OCI-LY7 (cell line): ENCODE data around the gene GLB1L3. TPM values are rescaled to one million over a fixed set of nuclear protein-coding genes. Genes with fewer than 3 reads are reported as not detected.

Experiments
- BruUV-seq: library from RNA; stranded (reverse); fragments of 400-500 nt; replicated peaks from 2 replicates; lab custom pipeline; 2021; lab: Mats Ljungman, UMichigan
- CTCF ChIA-PET: fragments of 300-600 bp; sonication (Branson Sonifier 250); formaldehyde crosslinking; loops from one replicate; lab custom pipeline; 2022; ENCODE audit warnings: antibody characterized with exemption; ENCODE audit not compliant: unreplicated experiment; lab: Charles Lee
- POLR2A ChIA-PET: fragments of 300-600 bp; sonication (Branson Sonifier 250); formaldehyde crosslinking; loops from one replicate; lab custom pipeline; 2022; ENCODE audit warnings: antibody characterized with exemption; lab: Charles Lee
- DNase-seq: peaks from one replicate; pipeline ENCODE4 v3.0.0-alpha.2; 2015; ENCODE audit warnings: low spot score
- H2AFZ ChIP-seq: fragments of 200-600 bp; sonication (generic), shearing (Covaris generic); 2 replicates; pipeline ENCODE4 v1.6.1; 2014; ENCODE audit warnings: mild to moderate bottlenecking, antibody characterized with exemption, low read length, moderate library complexity
- H3K27ac ChIP-seq: fragments of 200-600 bp; sonication (generic); 2 replicates; pipeline ENCODE4 v1.5.1; 2014; ENCODE audit warnings: mixed run types, low read depth, mild to moderate bottlenecking, moderate library complexity, low read length, inconsistent platforms; ENCODE audit not compliant: poor library complexity, severe bottlenecking
- H3K36me3 ChIP-seq: fragments of 200-600 bp; sonication (generic); 2 replicates; pipeline ENCODE4 v1.6.1; 2014; ENCODE audit warnings: mild to moderate bottlenecking, antibody characterized with exemption, low read length, moderate library complexity, mixed read lengths; ENCODE audit not compliant: insufficient read depth
- H3K4me1 ChIP-seq: fragments of 200-600 bp; sonication (generic); 2 replicates; pipeline ENCODE4 v1.5.1; 2014; ENCODE audit warnings: mild to moderate bottlenecking, low read length; ENCODE audit not compliant: insufficient read depth, poor library complexity, severe bottlenecking
- H3K4me2 ChIP-seq: fragments of 200-600 bp; sonication (generic); 2 replicates; pipeline ENCODE4 v1.6.1; 2014; ENCODE audit warnings: mild to moderate bottlenecking, low read length
- H3K4me3 ChIP-seq: fragments of 200-600 bp; sonication (generic); 2 replicates; pipeline ENCODE4 v1.5.1; 2014; ENCODE audit warnings: mild to moderate bottlenecking, low read depth, low read length; ENCODE audit not compliant: poor library complexity, severe bottlenecking
- H3K79me2 ChIP-seq: fragments of 200-600 bp; sonication (generic); 2 replicates; pipeline ENCODE4 v1.6.1; 2016; ENCODE audit warnings: low read depth, mild to moderate bottlenecking, low read length, moderate library complexity, mixed read lengths; ENCODE audit not compliant: insufficient read depth
- H3K9me2 ChIP-seq: fragments of 200-600 bp; sonication (generic); 2 replicates; pipeline ENCODE4 v1.6.1; 2016; ENCODE audit warnings: mild to moderate bottlenecking, low read length, mixed read lengths; ENCODE audit not compliant: insufficient read depth
- H3K9me3 ChIP-seq: fragments of 200-600 bp; sonication (generic); 2 replicates; pipeline ENCODE4 v1.6.1; 2014; ENCODE audit warnings: mild to moderate bottlenecking, mixed run types, low read length, mixed read lengths
- H4K20me1 ChIP-seq: fragments of 200-600 bp; sonication (generic); 2 replicates; pipeline ENCODE4 v1.6.1; 2014; ENCODE audit warnings: mild to moderate bottlenecking, antibody characterized with exemption, low read length, moderate library complexity, mixed read lengths; ENCODE audit not compliant: insufficient read depth
- CTCF ChIP-seq: fragments of 200-600 bp; sonication (generic); conservative IDR thresholded peaks from 2 replicates; pipeline ENCODE4 v1.5.1; 2014; ENCODE audit warnings: mild to moderate bottlenecking, antibody characterized with exemption, low read length, moderate library complexity, mixed read lengths
- EZH2phosphoT487 ChIP-seq: fragments of 200-600 bp; sonication (generic); IDR thresholded peaks from 2 replicates; pipeline ENCODE4 v1.6.1; 2018; ENCODE audit warnings: low read depth, borderline replicate concordance, mild to moderate bottlenecking, mixed run types, antibody characterized with exemption, low read length, moderate library complexity, mixed read lengths
- intact Hi-C: fragments of 100-400 bp; cut with micrococcal nuclease; formaldehyde crosslinking; loops from one replicate; pipeline ENCODE4 v1.10.0; 2022; ENCODE audit not compliant: unreplicated experiment
- total RNA-seq, 2 experiments: library from RNA; depleted of rRNA in 1 of 2; stranded (reverse); fragments of >200 nt in 1 of 2; shearing (Covaris generic) in 1 of 2; gene quantifications; 2 replicates each; pipeline ENCODE4 v1.2.3, GENCODE V29; 2014 to 2022

The GLB1L3 gene
- total RNA-seq, 2 experiments from 2014 or later = not detected

GRCh38 chr11:134361661-134362060, 85.5 kb downstream of the GLB1L3 start:
- no peak for DNase-seq
- Histone ChIP-seq H3K9me2 (no peaks in the 10 kb centered on the region), H2AFZ (no peak overlapping the region), H3K36me3 (no peaks in the 10 kb centered on the region), H3K4me1 (no peaks in the 10 kb centered on the region), H3K9me3 (no peaks in the 10 kb centered on the region), H3K4me3 (no peak overlapping the region), H3K4me2 (no peak overlapping the region), H3K27ac (no peak overlapping the region), H3K79me2 (no peaks in the 10 kb centered on the region), H4K20me1 (no peaks in the 10 kb centered on the region)
- intact Hi-C loops = no loop called here
- TF ChIP-seq CTCF (no peak), EZH2phosphoT487 (no peak)
- BruUV-seq = no TSS peak
- CTCF ChIA-PET = no interaction called here
- POLR2A ChIA-PET = no interaction called here

DNA sequence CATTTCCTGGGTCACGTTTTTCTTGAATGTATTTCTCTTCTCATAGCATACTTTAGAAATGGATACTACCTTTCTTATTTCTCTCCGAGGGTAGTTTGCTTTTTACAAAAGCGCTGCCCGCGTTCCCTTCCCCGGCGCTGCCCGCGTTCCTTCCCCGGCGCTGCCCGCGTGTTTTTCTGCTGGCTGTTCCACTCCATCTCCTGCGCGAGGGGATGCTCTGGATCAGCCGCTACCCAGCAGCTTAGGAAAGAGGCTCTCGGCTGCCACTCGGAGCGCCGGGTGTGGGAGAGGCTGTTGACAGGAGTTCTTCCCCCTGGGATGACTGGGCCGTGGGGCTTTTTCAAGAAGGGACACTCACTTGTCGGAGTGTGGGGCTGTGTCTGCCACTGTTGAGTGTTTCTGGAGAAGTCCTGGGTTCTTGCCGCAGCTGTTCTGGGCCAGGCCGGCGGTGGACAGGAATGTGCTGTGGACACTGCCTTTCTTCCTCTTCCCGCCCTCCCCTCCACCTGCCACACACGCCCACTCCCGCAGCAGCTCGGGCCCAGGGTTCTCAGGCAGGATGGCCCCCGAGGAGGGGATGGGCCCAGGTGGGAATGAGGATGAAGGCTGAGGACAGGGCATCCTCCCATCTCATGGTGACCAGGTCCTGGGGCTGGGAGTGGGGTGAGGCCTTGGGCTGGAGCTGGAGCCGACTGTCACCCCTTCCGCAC, 86.2 kb downstream of the GLB1L3 start:
- no peaks in the 10 kb centered on the region for H4K20me1 ChIP-seq
- ChIA-PET POLR2A (no interaction called here), CTCF (no interaction called here)
- no peaks in the 10 kb centered on the region for H3K79me2 ChIP-seq
- no peak for TF ChIP-seq CTCF
- no peak for DNase-seq
- H3K9me3 ChIP-seq = no peaks in the 10 kb centered on the region
- no peaks in the 10 kb centered on the region for H3K36me3 ChIP-seq
- H3K9me2 ChIP-seq = no peaks in the 10 kb centered on the region
- no peak overlapping the region for H2AFZ ChIP-seq
- no peak overlapping the region for H3K4me2 ChIP-seq
- intact Hi-C loops = no loop called here
- no TSS peak for BruUV-seq
- H3K4me3 ChIP-seq = no peak overlapping the region
- no peaks in the 10 kb centered on the region for H3K4me1 ChIP-seq
- no peak overlapping the region for H3K27ac ChIP-seq

- Histone ChIP-seq H3K27ac (no peak overlapping the region), H3K4me1 (no peaks in the 10 kb centered on the region), H3K79me2 (no peaks in the 10 kb centered on the region), H3K4me3 (no peak overlapping the region), H3K9me3 (no peaks in the 10 kb centered on the region), H2AFZ (no peak overlapping the region), H3K4me2 (no peak overlapping the region), H4K20me1 (no peaks in the 10 kb centered on the region), H3K9me2 (no peaks in the 10 kb centered on the region), H3K36me3 (no peaks in the 10 kb centered on the region)
- DNase-seq = no peak
- no TSS peak for BruUV-seq
- TF ChIP-seq EZH2phosphoT487 (no peak), CTCF (no peak)
- ChIA-PET POLR2A (no interaction called here), CTCF (no interaction called here)
- intact Hi-C loops = no loop called here
These were observed 87.0 kb downstream of the GLB1L3 start for GRCh38 chr11:134363161-134363560.
